ENCODE measurements around the gene MYO3B.
"Not testable (repeated sequence)": the region's sequence is repeated elsewhere in the genome, so short reads cannot be mapped to it uniquely, and the experiment has no call there.

MYO3B gene

GRCh38 chr2:170446078-170446477 lies 268.1 kb downstream of the MYO3B start:
- DNase-seq, result no peak

- DNase-seq, result no peak
Measured at GRCh38 chr2:170449034-170449433, 271.1 kb downstream of the MYO3B start.

GRCh38 chr2:170454471-170455372 lies 276.8 kb downstream of the MYO3B start:
- no peak for DNase-seq

GRCh38 chr2:170455617-170456426 lies 277.9 kb downstream of the MYO3B start:
- DNase-seq, result no peak

- DNase-seq, result no peak
Measured at GRCh38 chr2:170456914-170457313, 279.0 kb downstream of the MYO3B start.

- no peak for DNase-seq
Measured at GRCh38 chr2:170457742-170458141, 279.8 kb downstream of the MYO3B start.

- DNase-seq, result peak; percentile 24
Measured at GRCh38 chr2:170461889-170462288, 283.9 kb downstream of the MYO3B start.

- DNase-seq, result peak; percentile 51
Measured at GRCh38 chr2:170462433-170463205, 284.7 kb downstream of the MYO3B start.

- no peak for DNase-seq
Measured at GRCh38 chr2:170463206-170463537, 285.2 kb downstream of the MYO3B start.

- no peak for DNase-seq
Measured at GRCh38 chr2:170464268-170464667, 286.3 kb downstream of the MYO3B start.

- no peak for DNase-seq
Measured at GRCh38 chr2:170465241-170465640, 287.3 kb downstream of the MYO3B start.

GRCh38 chr2:170466632-170467031 lies 288.7 kb downstream of the MYO3B start:
- DNase-seq, result no peak

- no peak for DNase-seq
Measured at GRCh38 chr2:170467568-170468422, 289.8 kb downstream of the MYO3B start.

GRCh38 chr2:170468557-170468956 lies 290.6 kb downstream of the MYO3B start:
- no peak for DNase-seq

GRCh38 chr2:170472498-170472897 lies 294.6 kb downstream of the MYO3B start:
- not testable (repeated sequence) for DNase-seq

- no peak for DNase-seq
Measured at GRCh38 chr2:170475878-170476277, 297.9 kb downstream of the MYO3B start.

- no peak for DNase-seq
Measured at GRCh38 chr2:170477630-170478029, 299.7 kb downstream of the MYO3B start.

- DNase-seq, result no peak
Measured at GRCh38 chr2:170481201-170481600, 303.3 kb downstream of the MYO3B start.

GRCh38 chr2:170484552-170484951 lies 306.6 kb downstream of the MYO3B start:
- DNase-seq, result no peak

- DNase-seq, result no peak
Measured at GRCh38 chr2:170485254-170486026, 307.5 kb downstream of the MYO3B start.

- DNase-seq, result no peak
Measured at GRCh38 chr2:170486730-170487129, 308.8 kb downstream of the MYO3B start.

All from NCI-H82 (cell line).